GM12878 (cell line): ENCODE measurements around the gene PIP5KL1. TPM values are rescaled to one million over a fixed set of nuclear protein-coding genes. Genes with fewer than 3 reads are reported as not detected.

Experiments used
- BRCA1 ChIP-seq: IDR thresholded peaks from 2 replicates; pipeline ENCODE4 v1.6.1; 2011; ENCODE audit warnings: low read depth, low read length, improper control_type of control experiment
- CHD4 ChIP-seq: fragments of 200-600 bp; sonication (generic); IDR thresholded peaks from 2 replicates; pipeline ENCODE4 v1.6.1; 2016; ENCODE audit warnings: mild to moderate bottlenecking
- ESRRA ChIP-seq: IDR thresholded peaks from 2 replicates; pipeline ENCODE4 v1.6.1; 2012; ENCODE audit warnings: mild to moderate bottlenecking, low read length, improper control_type of control experiment
- GABPA ChIP-seq: IDR thresholded peaks from 2 replicates; pipeline ENCODE4 v1.6.1; 2014; ENCODE audit warnings: antibody characterized with exemption, low read depth, mild to moderate bottlenecking, inconsistent platforms
- GATAD2B ChIP-seq: fragments of 450-650 bp; conservative IDR thresholded peaks from 2 replicates; pipeline ENCODE4 v1.6.1; 2017; ENCODE audit warnings: low read depth, mild to moderate bottlenecking, moderate library complexity
- IRF5 ChIP-seq: fragments of 450-650 bp; IDR thresholded peaks from 2 replicates; pipeline ENCODE4 v1.6.1; 2017; ENCODE audit warnings: borderline replicate concordance
- POLR2A ChIP-seq: IDR thresholded peaks from 2 replicates; pipeline ENCODE4 v1.6.1; 2011; ENCODE audit warnings: low read depth, mild to moderate bottlenecking, low read length
- SIN3A ChIP-seq: IDR thresholded peaks from 2 replicates; pipeline ENCODE4 v1.6.1; 2012; ENCODE audit warnings: low read depth, low read length, improper control_type of control experiment
- TARDBP ChIP-seq: IDR thresholded peaks from 2 replicates; pipeline ENCODE4 v1.6.1; 2016; ENCODE audit warnings: borderline replicate concordance
- ZBTB40 ChIP-seq: fragments of 450-650 bp; IDR thresholded peaks from 2 replicates; pipeline ENCODE4 v1.6.1; 2016; ENCODE audit warnings: mild to moderate bottlenecking, moderate library complexity, borderline replicate concordance
- ZNF217 ChIP-seq: fragments of 450-650 bp; IDR thresholded peaks from 2 replicates; pipeline ENCODE4 v1.6.1; 2017; ENCODE audit warnings: antibody characterized with exemption, mild to moderate bottlenecking
- polyA plus RNA-seq, 11 experiments: library from polyadenylated mRNA; depleted of rRNA in 4 of 11; unstranded in 6 of 11; stranded (reverse) in 5 of 11; fragments of >200 nt; fragmentation: Nextera tagmentation in 4 of 11; fragmentation: Illumina TruSeq in 1 of 11; extraction: Ambion mirVana in 4 of 11; extraction: Trizol in 1 of 11; gene quantifications; 1 replicate in 1 of 11; 2 replicates in 10 of 11; pipeline versions ENCODE4 v1.2.1 to v1.2.3, GENCODE V29; 2011 to 2016; ENCODE audit warnings: inconsistent platforms in 2 of 11, missing spikeins in 2 of 11, low read depth in 1 of 11
- total RNA-seq, 4 experiments: library from RNA; depleted of rRNA in 3 of 4; stranded (reverse); fragments of >200 nt in 3 of 4; fragmentation: Illumina TruSeq in 1 of 4; extraction: Trizol in 1 of 4; gene quantifications; 2 replicates each; pipeline versions ENCODE4 v1.2.1 to v1.2.3, GENCODE V29; 2013 to 2021
- TF ChIP-seq, protein P1 (sequence below): IDR thresholded peaks from 2 replicates; pipeline ENCODE4 v1.6.1; 2012; ENCODE audit warnings: low read depth, low read length, improper control_type of control experiment
- TF ChIP-seq, protein P2 (sequence below): fragments of 450-650 bp; formaldehyde crosslinking; IDR thresholded peaks from 2 replicates; pipeline ENCODE4 v1.4.0; 2020; ENCODE audit warnings: mild to moderate bottlenecking, moderate library complexity
- TF ChIP-seq, protein P3 (sequence below): IDR thresholded peaks from 2 replicates; pipeline ENCODE4 v1.6.1; 2012; ENCODE audit warnings: improper control_type of control experiment, low read depth, low read length; ENCODE audit not compliant: insufficient replicate concordance

The PIP5KL1 gene
- total and polyA plus RNA-seq, 10 of the 15 experiments (the other 5 are each of a cell fraction or from before 2014, with no cell fraction given) = 0.04 to 0.67 (median 0.43) TPM; not detected in 2

GRCh38 chr9:127937388-127938297, 7.1 kb upstream of the PIP5KL1 start, which contains the start of gene DPM2 (continued):
- TF ChIP-seq IRF5 (no peak), ZBTB40 (peak; percentile 97), SIN3A (peak; percentile 72), ZNF217 (no peak; the same call in 1 of the 2 replicates), GATAD2B (peak; percentile 60; the same call in 1 of the 2 replicates), TARDBP (peak; percentile 84; the same call in 1 of the 2 replicates), ESRRA (no peak), BRCA1 (no peak), GABPA (peak; percentile 97), CHD4 (no peak), POLR2A (peak; percentile 83)
- TF ChIP-seq, protein P1, sequence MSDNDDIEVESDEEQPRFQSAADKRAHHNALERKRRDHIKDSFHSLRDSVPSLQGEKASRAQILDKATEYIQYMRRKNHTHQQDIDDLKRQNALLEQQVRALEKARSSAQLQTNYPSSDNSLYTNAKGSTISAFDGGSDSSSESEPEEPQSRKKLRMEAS = peak; percentile 68
- TF ChIP-seq, protein P2, sequence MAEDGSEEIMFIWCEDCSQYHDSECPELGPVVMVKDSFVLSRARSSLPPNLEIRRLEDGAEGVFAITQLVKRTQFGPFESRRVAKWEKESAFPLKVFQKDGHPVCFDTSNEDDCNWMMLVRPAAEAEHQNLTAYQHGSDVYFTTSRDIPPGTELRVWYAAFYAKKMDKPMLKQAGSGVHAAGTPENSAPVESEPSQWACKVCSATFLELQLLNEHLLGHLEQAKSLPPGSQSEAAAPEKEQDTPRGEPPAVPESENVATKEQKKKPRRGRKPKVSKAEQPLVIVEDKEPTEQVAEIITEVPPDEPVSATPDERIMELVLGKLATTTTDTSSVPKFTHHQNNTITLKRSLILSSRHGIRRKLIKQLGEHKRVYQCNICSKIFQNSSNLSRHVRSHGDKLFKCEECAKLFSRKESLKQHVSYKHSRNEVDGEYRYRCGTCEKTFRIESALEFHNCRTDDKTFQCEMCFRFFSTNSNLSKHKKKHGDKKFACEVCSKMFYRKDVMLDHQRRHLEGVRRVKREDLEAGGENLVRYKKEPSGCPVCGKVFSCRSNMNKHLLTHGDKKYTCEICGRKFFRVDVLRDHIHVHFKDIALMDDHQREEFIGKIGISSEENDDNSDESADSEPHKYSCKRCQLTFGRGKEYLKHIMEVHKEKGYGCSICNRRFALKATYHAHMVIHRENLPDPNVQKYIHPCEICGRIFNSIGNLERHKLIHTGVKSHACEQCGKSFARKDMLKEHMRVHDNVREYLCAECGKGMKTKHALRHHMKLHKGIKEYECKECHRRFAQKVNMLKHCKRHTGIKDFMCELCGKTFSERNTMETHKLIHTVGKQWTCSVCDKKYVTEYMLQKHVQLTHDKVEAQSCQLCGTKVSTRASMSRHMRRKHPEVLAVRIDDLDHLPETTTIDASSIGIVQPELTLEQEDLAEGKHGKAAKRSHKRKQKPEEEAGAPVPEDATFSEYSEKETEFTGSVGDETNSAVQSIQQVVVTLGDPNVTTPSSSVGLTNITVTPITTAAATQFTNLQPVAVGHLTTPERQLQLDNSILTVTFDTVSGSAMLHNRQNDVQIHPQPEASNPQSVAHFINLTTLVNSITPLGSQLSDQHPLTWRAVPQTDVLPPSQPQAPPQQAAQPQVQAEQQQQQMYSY = no peak
- TF ChIP-seq, protein P3, sequence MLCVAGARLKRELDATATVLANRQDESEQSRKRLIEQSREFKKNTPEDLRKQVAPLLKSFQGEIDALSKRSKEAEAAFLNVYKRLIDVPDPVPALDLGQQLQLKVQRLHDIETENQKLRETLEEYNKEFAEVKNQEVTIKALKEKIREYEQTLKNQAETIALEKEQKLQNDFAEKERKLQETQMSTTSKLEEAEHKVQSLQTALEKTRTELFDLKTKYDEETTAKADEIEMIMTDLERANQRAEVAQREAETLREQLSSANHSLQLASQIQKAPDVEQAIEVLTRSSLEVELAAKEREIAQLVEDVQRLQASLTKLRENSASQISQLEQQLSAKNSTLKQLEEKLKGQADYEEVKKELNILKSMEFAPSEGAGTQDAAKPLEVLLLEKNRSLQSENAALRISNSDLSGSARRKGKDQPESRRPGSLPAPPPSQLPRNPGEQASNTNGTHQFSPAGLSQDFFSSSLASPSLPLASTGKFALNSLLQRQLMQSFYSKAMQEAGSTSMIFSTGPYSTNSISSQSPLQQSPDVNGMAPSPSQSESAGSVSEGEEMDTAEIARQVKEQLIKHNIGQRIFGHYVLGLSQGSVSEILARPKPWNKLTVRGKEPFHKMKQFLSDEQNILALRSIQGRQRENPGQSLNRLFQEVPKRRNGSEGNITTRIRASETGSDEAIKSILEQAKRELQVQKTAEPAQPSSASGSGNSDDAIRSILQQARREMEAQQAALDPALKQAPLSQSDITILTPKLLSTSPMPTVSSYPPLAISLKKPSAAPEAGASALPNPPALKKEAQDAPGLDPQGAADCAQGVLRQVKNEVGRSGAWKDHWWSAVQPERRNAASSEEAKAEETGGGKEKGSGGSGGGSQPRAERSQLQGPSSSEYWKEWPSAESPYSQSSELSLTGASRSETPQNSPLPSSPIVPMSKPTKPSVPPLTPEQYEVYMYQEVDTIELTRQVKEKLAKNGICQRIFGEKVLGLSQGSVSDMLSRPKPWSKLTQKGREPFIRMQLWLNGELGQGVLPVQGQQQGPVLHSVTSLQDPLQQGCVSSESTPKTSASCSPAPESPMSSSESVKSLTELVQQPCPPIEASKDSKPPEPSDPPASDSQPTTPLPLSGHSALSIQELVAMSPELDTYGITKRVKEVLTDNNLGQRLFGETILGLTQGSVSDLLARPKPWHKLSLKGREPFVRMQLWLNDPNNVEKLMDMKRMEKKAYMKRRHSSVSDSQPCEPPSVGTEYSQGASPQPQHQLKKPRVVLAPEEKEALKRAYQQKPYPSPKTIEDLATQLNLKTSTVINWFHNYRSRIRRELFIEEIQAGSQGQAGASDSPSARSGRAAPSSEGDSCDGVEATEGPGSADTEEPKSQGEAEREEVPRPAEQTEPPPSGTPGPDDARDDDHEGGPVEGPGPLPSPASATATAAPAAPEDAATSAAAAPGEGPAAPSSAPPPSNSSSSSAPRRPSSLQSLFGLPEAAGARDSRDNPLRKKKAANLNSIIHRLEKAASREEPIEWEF = no peak
